DND-41 (cell line): ENCODE measurements around the gene NAB2.

Experiments used
- EZH2 ChIP-seq: IDR thresholded peaks from 3 replicates; pipeline ENCODE4 v1.6.1; 2012; ENCODE audit warnings: borderline replicate concordance, low read depth, mild to moderate bottlenecking, moderate library complexity, low read length, inconsistent platforms; ENCODE audit not compliant: severe bottlenecking
- TF ChIP-seq, protein P1 (sequence below): IDR thresholded peaks from 2 replicates; pipeline ENCODE4 v1.5.1; 2012; ENCODE audit warnings: borderline replicate concordance, low read length, moderate library complexity, mild to moderate bottlenecking; ENCODE audit not compliant: poor library complexity, severe bottlenecking; ENCODE audit errors: extremely low read depth

DNA sequence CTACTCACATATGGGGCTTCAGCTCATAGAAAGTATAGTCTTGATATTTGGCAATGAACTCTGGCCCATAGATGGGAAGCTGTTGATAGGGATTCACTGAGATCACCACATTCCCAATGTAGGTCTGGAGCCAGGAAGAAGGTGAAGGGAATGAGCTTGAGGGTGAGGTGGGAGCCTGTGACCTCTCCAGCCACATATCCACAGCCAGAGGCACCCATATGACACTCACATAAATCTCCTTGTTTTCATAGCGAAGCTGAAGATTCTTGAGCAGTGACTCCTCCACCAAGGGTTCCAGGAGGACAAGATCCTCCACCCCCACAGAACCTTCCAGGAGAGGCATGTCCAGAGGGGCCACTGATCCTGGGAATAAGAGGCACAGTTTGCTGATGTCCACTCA is 40.9 kb upstream of the NAB2 start:
- TF ChIP-seq, protein P1, sequence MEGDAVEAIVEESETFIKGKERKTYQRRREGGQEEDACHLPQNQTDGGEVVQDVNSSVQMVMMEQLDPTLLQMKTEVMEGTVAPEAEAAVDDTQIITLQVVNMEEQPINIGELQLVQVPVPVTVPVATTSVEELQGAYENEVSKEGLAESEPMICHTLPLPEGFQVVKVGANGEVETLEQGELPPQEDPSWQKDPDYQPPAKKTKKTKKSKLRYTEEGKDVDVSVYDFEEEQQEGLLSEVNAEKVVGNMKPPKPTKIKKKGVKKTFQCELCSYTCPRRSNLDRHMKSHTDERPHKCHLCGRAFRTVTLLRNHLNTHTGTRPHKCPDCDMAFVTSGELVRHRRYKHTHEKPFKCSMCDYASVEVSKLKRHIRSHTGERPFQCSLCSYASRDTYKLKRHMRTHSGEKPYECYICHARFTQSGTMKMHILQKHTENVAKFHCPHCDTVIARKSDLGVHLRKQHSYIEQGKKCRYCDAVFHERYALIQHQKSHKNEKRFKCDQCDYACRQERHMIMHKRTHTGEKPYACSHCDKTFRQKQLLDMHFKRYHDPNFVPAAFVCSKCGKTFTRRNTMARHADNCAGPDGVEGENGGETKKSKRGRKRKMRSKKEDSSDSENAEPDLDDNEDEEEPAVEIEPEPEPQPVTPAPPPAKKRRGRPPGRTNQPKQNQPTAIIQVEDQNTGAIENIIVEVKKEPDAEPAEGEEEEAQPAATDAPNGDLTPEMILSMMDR, result no peak
- no peak for TF ChIP-seq EZH2
